CD4-positive, alpha-beta T cell (primary cell): ENCODE measurements around the gene OR9A2. TPM values are rescaled to one million over a fixed set of nuclear protein-coding genes. Genes with fewer than 3 reads are reported as not detected.

Experiments
- ATAC-seq: fragments of 200-7000 bp; cut with Tn5 transposase; one replicate; pipeline ENCODE4 v1.10.0; 2022; ENCODE audit warnings: mild to moderate bottlenecking; ENCODE audit not compliant: poor library complexity
- CTCF ChIA-PET: fragments of 350-600 bp; sonication (Branson Sonifier 250); formaldehyde crosslinking; loops from one replicate; lab custom pipeline; 2021; ENCODE audit warnings: antibody characterized with exemption, inconsistent platforms; lab: Charles Lee
- POLR2A ChIA-PET: fragments of 350-600 bp; sonication (Branson Sonifier 250); formaldehyde crosslinking; loops from one replicate; lab custom pipeline; 2021; ENCODE audit warnings: antibody characterized with exemption, inconsistent platforms; lab: Charles Lee
- DNase-seq, 14 experiments: peaks; one replicate each; pipeline ENCODE4 v3.0.0-alpha.2; 2013 to 2020; ENCODE audit warnings: mixed read lengths in 2 of 14
- H3K27ac ChIP-seq, 2 donors: one replicate each; pipeline versions ENCODE4 v1.5.1 to v1.7.0; 2013; ENCODE audit warnings: low read length in 2 of 2, low read depth in 1 of 2, mild to moderate bottlenecking in 1 of 2
- H3K27me3 ChIP-seq, 2 experiments: 1 replicate in 1 of 2; 2 replicates in 1 of 2; pipeline versions ENCODE4 v1.6.1 to v1.7.0; 2013; ENCODE audit warnings: low read length in 2 of 2, control low read depth in 1 of 2, mild to moderate bottlenecking in 1 of 2, moderate library complexity in 1 of 2; ENCODE audit not compliant: insufficient read depth in 2 of 2, control insufficient read depth in 1 of 2
- H3K36me3 ChIP-seq: one replicate; pipeline ENCODE4 v1.6.1; 2013; ENCODE audit warnings: low read length, control low read depth; ENCODE audit not compliant: insufficient read depth
- H3K4me1 ChIP-seq: one replicate; pipeline ENCODE4 v1.6.1; 2013; ENCODE audit warnings: low read length, control low read depth; ENCODE audit not compliant: insufficient read depth
- H3K4me3 ChIP-seq: one replicate; pipeline ENCODE4 v1.5.1; 2013; ENCODE audit warnings: mild to moderate bottlenecking, low read length, moderate library complexity
- H3K9me3 ChIP-seq, 2 experiments: 1 replicate in 1 of 2; 2 replicates in 1 of 2; pipeline versions ENCODE4 v1.6.1 to v1.7.0; 2013; ENCODE audit warnings: low read length in 2 of 2, mild to moderate bottlenecking in 2 of 2, control low read depth in 1 of 2, moderate library complexity in 1 of 2; ENCODE audit not compliant: control insufficient read depth in 1 of 2, insufficient read depth in 1 of 2
- H3K27ac Mint-ChIP-seq: one replicate; pipeline ENCODE4 v1.8.0; 2020; ENCODE audit warnings: mixed read lengths
- H3K27me3 Mint-ChIP-seq: one replicate; pipeline ENCODE4 v1.8.0; 2021; ENCODE audit warnings: mixed read lengths
- H3K36me3 Mint-ChIP-seq: one replicate; pipeline ENCODE4 v1.8.0; 2021; ENCODE audit warnings: low read depth, mixed read lengths
- H3K4me1 Mint-ChIP-seq: one replicate; pipeline ENCODE4 v1.8.0; 2021; ENCODE audit warnings: low read depth, mixed read lengths
- H3K4me3 Mint-ChIP-seq: one replicate; pipeline ENCODE4 v1.8.0; 2020; ENCODE audit warnings: mild to moderate bottlenecking, mixed read lengths
- H3K9me3 Mint-ChIP-seq: one replicate; pipeline ENCODE4 v1.8.0; 2020; ENCODE audit warnings: mixed read lengths
- intact Hi-C, 2 experiments: fragments of 100-400 bp; cut with DNase I in 1 of 2; cut with micrococcal nuclease in 1 of 2; formaldehyde crosslinking; loops; one replicate each; pipeline versions ENCODE4 v1.15.1 to v1.9.0; 2023 to 2025; cut with DNase I, micrococcal nuclease
- total RNA-seq, 174 experiments: library from RNA in 2 of 174; stranded (reverse) in 2 of 174; gene quantifications; one replicate each; pipeline ENCODE4 v1.2.3 and lab custom pipeline; 2021 to 2026
- TF ChIP-seq, protein P1 (sequence below): fragments of 200-600 bp; IDR thresholded peaks from one replicate; pipeline ENCODE4 v1.8.0; 2022; ENCODE audit warnings: antibody characterized with exemption, mild to moderate bottlenecking

OR9A2 gene
- total RNA-seq, 2 experiments from 2014 or later: not detected

DNA sequence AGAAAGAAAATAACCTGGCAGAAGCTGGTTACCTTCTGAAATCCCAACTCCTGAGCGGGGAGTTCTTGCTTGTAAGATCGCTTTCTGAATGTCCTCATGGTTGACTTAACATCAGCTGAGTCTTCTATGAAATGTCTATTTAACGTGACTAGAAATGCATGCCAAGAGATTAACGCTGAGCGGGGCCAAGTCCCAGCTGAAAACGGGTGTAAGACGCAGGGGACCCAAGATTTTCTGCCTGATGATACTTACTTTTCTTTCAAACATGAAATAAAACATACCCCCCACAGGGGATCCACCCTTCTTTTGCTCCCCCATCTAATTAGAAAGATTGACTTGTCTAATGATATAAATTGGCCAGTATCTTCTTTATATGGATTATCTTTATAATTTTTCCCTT lies 14.9 kb downstream of the OR9A2 start:
- H3K36me3 ChIP-seq: no peaks in the 10 kb centered on the region
- no peak overlapping the region for H3K27ac ChIP-seq
- POLR2A ChIA-PET: no interaction called here
- ATAC-seq (no peak), DNase-seq (no peak)
- H3K4me1 ChIP-seq: no peaks in the 10 kb centered on the region
- no peaks in the 10 kb centered on the region for H3K9me3 ChIP-seq
- Mint-ChIP-seq H3K27me3 (peaks cover 20% of the 10 kb centered on the region), H3K36me3 (no peaks in the 10 kb centered on the region), H3K27ac (no peak overlapping the region), H3K9me3 (no peaks in the 10 kb centered on the region), H3K4me3 (no peak overlapping the region), H3K4me1 (no peaks in the 10 kb centered on the region)
- no peak overlapping the region for H3K4me3 ChIP-seq
- CTCF ChIA-PET: interaction anchor here (0.7 to 2.0 kb wide), 2 partner anchors 9 to 203 kb away, joined by 3 to 4 read pairs; no protein-coding TSS in a partner anchor
- TF ChIP-seq, protein P1, sequence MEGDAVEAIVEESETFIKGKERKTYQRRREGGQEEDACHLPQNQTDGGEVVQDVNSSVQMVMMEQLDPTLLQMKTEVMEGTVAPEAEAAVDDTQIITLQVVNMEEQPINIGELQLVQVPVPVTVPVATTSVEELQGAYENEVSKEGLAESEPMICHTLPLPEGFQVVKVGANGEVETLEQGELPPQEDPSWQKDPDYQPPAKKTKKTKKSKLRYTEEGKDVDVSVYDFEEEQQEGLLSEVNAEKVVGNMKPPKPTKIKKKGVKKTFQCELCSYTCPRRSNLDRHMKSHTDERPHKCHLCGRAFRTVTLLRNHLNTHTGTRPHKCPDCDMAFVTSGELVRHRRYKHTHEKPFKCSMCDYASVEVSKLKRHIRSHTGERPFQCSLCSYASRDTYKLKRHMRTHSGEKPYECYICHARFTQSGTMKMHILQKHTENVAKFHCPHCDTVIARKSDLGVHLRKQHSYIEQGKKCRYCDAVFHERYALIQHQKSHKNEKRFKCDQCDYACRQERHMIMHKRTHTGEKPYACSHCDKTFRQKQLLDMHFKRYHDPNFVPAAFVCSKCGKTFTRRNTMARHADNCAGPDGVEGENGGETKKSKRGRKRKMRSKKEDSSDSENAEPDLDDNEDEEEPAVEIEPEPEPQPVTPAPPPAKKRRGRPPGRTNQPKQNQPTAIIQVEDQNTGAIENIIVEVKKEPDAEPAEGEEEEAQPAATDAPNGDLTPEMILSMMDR: no peak
- intact Hi-C loops: no loop called here
- H3K27me3 ChIP-seq: peaks cover 0 to 13% of the 10 kb centered on the region in 2 experiments

- POLR2A ChIA-PET: interaction anchor here (1.3 kb wide), 1 partner anchor 207 kb away, joined by 5 read pairs; no protein-coding TSS in a partner anchor
- H3K4me1 ChIP-seq: peaks cover 1% of the 10 kb centered on the region
- Mint-ChIP-seq H3K4me1 (peaks cover 3% of the 10 kb centered on the region), H3K4me3 (no peak overlapping the region), H3K27ac (no peak overlapping the region), H3K27me3 (peaks cover 4% of the 10 kb centered on the region), H3K36me3 (no peaks in the 10 kb centered on the region), H3K9me3 (no peaks in the 10 kb centered on the region)
- intact Hi-C loops: loop anchor here (1.0 to 10.0 kb wide), 10 partner anchors 193 to 1031 kb away; no protein-coding TSS in a partner anchor
- ATAC-seq (peak; percentile 96), DNase-seq (peak; percentile 66 to 91 (median 80))
- CTCF ChIA-PET: interaction anchor here (0.6 to 5.9 kb wide), 12 partner anchors 8 to 404 kb away, joined by 3 to 45 read pairs (median 4); no protein-coding TSS in a partner anchor
- TF ChIP-seq, protein P1: peak; percentile 93
- H3K27ac ChIP-seq: no peak overlapping the region
- H3K36me3 ChIP-seq: no peaks in the 10 kb centered on the region
- H3K9me3 ChIP-seq: no peaks in the 10 kb centered on the region
- H3K4me3 ChIP-seq: no peak overlapping the region
- H3K27me3 ChIP-seq: no peaks in the 10 kb centered on the region
These were observed 18.7 kb downstream of the OR9A2 start for GRCh38 chr7:143008007-143008901.

GRCh38 chr7:143005632-143006260 lies 21.2 kb downstream of the OR9A2 start:
- Mint-ChIP-seq H3K36me3 (no peaks in the 10 kb centered on the region), H3K27ac (no peak overlapping the region), H3K9me3 (no peaks in the 10 kb centered on the region), H3K27me3 (peaks cover 4% of the 10 kb centered on the region), H3K4me1 (peaks cover 5% of the 10 kb centered on the region), H3K4me3 (no peak overlapping the region)
- H3K4me1 ChIP-seq: peaks cover 6% of the 10 kb centered on the region
- H3K9me3 ChIP-seq: no peaks in the 10 kb centered on the region
- H3K36me3 ChIP-seq: no peaks in the 10 kb centered on the region
- TF ChIP-seq, protein P1: no peak
- no peaks in the 10 kb centered on the region for H3K27me3 ChIP-seq
- ChIA-PET POLR2A (interaction anchor here (0.9 kb wide), 1 partner anchor 210 kb away, joined by 3 read pairs; no protein-coding TSS in a partner anchor), CTCF (interaction anchor here (5.9 kb wide), 1 partner anchor 210 kb away, joined by 45 read pairs; no protein-coding TSS in a partner anchor)
- DNase-seq (no peak), ATAC-seq (no peak)
- no peak overlapping the region for H3K4me3 ChIP-seq
- intact Hi-C loops: loop anchor here (2.0 to 10.0 kb wide), 10 partner anchors 191 to 1028 kb away; no protein-coding TSS in a partner anchor
- H3K27ac ChIP-seq: no peak overlapping the region
